ENCODE data around the gene SPEG. TPM values are rescaled to one million over a fixed set of nuclear protein-coding genes. Genes with fewer than 3 reads are reported as not detected.

The SPEG gene
- total RNA-seq, 2 experiments from 2014 or later, result 0.46 TPM; not detected in 1

DNA sequence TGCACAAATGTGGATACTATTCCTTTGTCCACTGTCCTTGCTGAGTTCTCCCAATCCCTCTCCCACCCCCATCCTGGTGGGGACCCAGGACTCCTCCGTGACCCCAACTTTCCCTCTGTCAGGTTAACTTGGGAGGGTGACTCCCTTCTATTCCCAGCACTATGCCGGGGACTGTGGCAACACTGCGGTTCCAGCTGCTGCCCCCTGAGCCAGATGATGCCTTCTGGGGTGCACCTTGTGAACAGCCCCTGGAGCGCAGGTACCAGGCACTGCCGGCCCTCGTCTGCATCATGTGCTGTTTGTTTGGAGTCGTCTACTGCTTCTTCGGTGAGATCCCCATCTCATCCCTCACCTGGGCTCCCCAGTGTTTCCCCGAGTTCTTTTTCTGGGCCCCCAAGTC lies 109.9 kb downstream of the SPEG start:
- Histone ChIP-seq H3K9me2 (ENCODE audit: insufficient read depth, low read length) (no peaks in the 10 kb centered on the region), H3K4me2 (ENCODE audit: low read length) (peak overlapping the region; percentile 70), H4K20me1 (ENCODE audit: insufficient read depth, low read length) (0 out of 2 replicates have a peak, but pooled peaks cover 5% of the 10 kb centered on the region), H3K4me3 (ENCODE audit: low read depth, low read length, poor library complexity, severe bottlenecking) (peak overlapping the region; percentile 80), H3K4me1 (ENCODE audit: insufficient read depth, low read length, poor library complexity, severe bottlenecking) (no peaks in the 10 kb centered on the region), H3K9me3 (ENCODE audit: low read length) (no peaks in the 10 kb centered on the region), H3K27ac (ENCODE audit: low read depth, low read length, poor library complexity, severe bottlenecking) (no peak overlapping the region), H2AFZ (ENCODE audit: low read length) (no peak overlapping the region), H3K79me2 (ENCODE audit: insufficient read depth, low read depth, low read length) (peaks cover 9% of the 10 kb centered on the region; the same call in 1 of the 2 replicates), H3K36me3 (ENCODE audit: insufficient read depth, low read length) (peaks cover 13% of the 10 kb centered on the region)
- intact Hi-C loops (cut with micrococcal nuclease; ENCODE audit: unreplicated experiment), result loop anchor here (5.0 kb wide), 2 partner anchors 157 to 367 kb away; partner anchors contain the start of genes CNPPD1, DNPEP and RETREG2
- POLR2A ChIA-PET, result interaction anchor here (3.3 kb wide), 1 partner anchor 53 kb away, joined by 14 read pairs; the partner anchor contains the start of gene STK11IP
- TSS peak; percentile 48 for BruUV-seq (replicated peaks)
- DNase-seq (ENCODE audit: low spot score), result no peak
- CTCF ChIA-PET (ENCODE audit: unreplicated experiment), result no interaction called here
- TF ChIP-seq CTCF (conservative IDR thresholded peaks at IDR 0.05; ENCODE audit: low read length), result no peak
- TF ChIP-seq EZH2phosphoT487 (IDR thresholded peaks at IDR 0.05; ENCODE audit: borderline replicate concordance, low read depth, low read length), result no peak

DNA sequence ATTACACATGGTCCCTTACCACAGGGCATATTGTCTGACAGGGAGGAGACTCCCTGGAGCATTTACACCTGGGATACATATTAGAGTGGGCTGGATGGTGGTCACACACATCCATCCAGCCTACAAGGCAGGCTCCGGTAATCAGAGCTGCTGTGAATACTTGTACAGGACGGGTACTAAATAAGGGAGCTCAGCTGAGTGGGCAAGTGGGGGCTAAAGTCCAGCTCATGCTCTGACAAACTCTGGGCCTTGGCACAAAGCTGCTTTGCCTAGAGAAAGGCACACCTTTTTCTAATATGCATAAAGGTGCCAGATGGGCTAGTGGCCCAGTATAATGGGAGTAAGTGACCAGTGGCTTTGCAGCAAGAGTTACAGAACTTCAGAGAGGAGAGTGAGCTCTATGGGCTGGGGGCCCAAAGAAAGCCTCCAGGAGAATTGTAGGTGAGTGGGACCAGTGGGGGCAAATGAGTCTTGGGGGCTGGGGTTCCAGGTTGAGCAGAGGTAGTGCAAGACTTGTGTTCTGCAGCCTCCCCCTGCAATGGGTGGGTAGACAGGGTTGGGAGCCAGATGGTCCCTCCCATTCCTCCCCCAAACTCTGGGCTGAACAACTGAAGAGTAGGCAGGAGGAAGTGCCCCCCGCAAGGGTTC lies 110.8 kb downstream of the SPEG start:
- H3K4me2 ChIP-seq (ENCODE audit: low read length), result no peak overlapping the region
- no peaks in the 10 kb centered on the region for H3K9me3 ChIP-seq (ENCODE audit: low read length)
- CTCF ChIA-PET (ENCODE audit: unreplicated experiment), result no interaction called here
- no peak overlapping the region for H3K27ac ChIP-seq (ENCODE audit: low read depth, low read length, poor library complexity, severe bottlenecking)
- H3K4me3 ChIP-seq (ENCODE audit: low read depth, low read length, poor library complexity, severe bottlenecking), result no peak overlapping the region
- H3K4me1 ChIP-seq (ENCODE audit: insufficient read depth, low read length, poor library complexity, severe bottlenecking), result no peaks in the 10 kb centered on the region
- H2AFZ ChIP-seq (ENCODE audit: low read length), result no peak overlapping the region
- no peak for DNase-seq (ENCODE audit: low spot score)
- POLR2A ChIA-PET, result interaction anchor here (3.3 kb wide), 1 partner anchor 52 kb away, joined by 14 read pairs; the partner anchor contains the start of gene STK11IP
- H3K9me2 ChIP-seq (ENCODE audit: insufficient read depth, low read length), result no peaks in the 10 kb centered on the region
- TF ChIP-seq CTCF (conservative IDR thresholded peaks at IDR 0.05; ENCODE audit: low read length), result no peak
- no peak for TF ChIP-seq EZH2phosphoT487 (IDR thresholded peaks at IDR 0.05; ENCODE audit: borderline replicate concordance, low read depth, low read length)
- H3K79me2 ChIP-seq (ENCODE audit: insufficient read depth, low read depth, low read length), result peaks cover 9% of the 10 kb centered on the region; the same call in 1 of the 2 replicates
- 0 out of 2 replicates have a peak, but pooled peaks cover 5% of the 10 kb centered on the region for H4K20me1 ChIP-seq (ENCODE audit: insufficient read depth, low read length)
- no TSS peak for BruUV-seq (replicated peaks)
- intact Hi-C loops (cut with micrococcal nuclease; ENCODE audit: unreplicated experiment), result no loop called here
- H3K36me3 ChIP-seq (ENCODE audit: insufficient read depth, low read length), result peaks cover 13% of the 10 kb centered on the region

DNA sequence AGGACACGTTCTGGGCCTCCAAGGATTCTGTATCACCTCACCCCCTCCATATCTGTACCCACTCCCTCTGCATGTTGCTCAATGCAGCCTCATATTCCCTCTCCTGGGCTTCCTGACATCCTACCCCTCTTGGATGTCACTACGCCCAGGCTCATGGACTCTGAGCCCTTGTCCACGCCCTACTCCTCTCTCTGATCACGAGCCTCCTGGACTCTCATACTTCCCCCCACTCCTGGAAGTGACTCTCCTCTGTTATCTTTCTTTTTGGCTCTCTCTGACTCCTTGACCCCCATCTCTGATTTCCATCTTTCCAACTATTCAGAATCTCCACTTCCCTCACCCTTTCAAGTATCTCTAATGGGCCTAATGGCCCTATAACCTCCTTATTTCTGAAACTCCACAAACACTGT lies 111.3 kb downstream of the SPEG start:
- Histone ChIP-seq H3K4me2 (ENCODE audit: low read length) (no peak overlapping the region), H4K20me1 (ENCODE audit: insufficient read depth, low read length) (0 out of 2 replicates have a peak, but pooled peaks cover 4% of the 10 kb centered on the region), H3K36me3 (ENCODE audit: insufficient read depth, low read length) (peaks cover 8% of the 10 kb centered on the region), H3K79me2 (ENCODE audit: insufficient read depth, low read depth, low read length) (peaks cover 9% of the 10 kb centered on the region; the same call in 1 of the 2 replicates), H3K9me2 (ENCODE audit: insufficient read depth, low read length) (no peaks in the 10 kb centered on the region), H3K4me3 (ENCODE audit: low read depth, low read length, poor library complexity, severe bottlenecking) (no peak overlapping the region), H3K27ac (ENCODE audit: low read depth, low read length, poor library complexity, severe bottlenecking) (no peak overlapping the region), H2AFZ (ENCODE audit: low read length) (no peak overlapping the region), H3K9me3 (ENCODE audit: low read length) (no peaks in the 10 kb centered on the region), H3K4me1 (ENCODE audit: insufficient read depth, low read length, poor library complexity, severe bottlenecking) (no peaks in the 10 kb centered on the region)
- ChIA-PET CTCF (ENCODE audit: unreplicated experiment) (no interaction called here), POLR2A (interaction anchor here (3.3 kb wide), 1 partner anchor 51 kb away, joined by 14 read pairs; the partner anchor contains the start of gene STK11IP)
- TF ChIP-seq CTCF (conservative IDR thresholded peaks at IDR 0.05; ENCODE audit: low read length) (no peak), EZH2phosphoT487 (IDR thresholded peaks at IDR 0.05; ENCODE audit: borderline replicate concordance, low read depth, low read length) (no peak)
- intact Hi-C loops (cut with micrococcal nuclease; ENCODE audit: unreplicated experiment), result no loop called here
- DNase-seq (ENCODE audit: low spot score), result no peak
- no TSS peak for BruUV-seq (replicated peaks)
